Endothelial cell (in vitro differentiated cells): ENCODE data around the gene GDPGP1. TPM values are rescaled to one million over a fixed set of nuclear protein-coding genes. Genes with fewer than 3 reads are reported as not detected.
A peak's percentile ranks its signal among the peaks of the same experiment; 100 is the strongest.
"Not testable (repeated sequence)": the region's sequence is repeated elsewhere in the genome, so short reads cannot be mapped to it uniquely, and the experiment has no call there.

Experiments
- DNase-seq: peaks from one replicate; pipeline ENCODE4 v3.0.0; 2021; ENCODE audit warnings: low spot score
- H3K27ac Mint-ChIP-seq: one replicate; pipeline ENCODE4 v1.8.0; 2021; ENCODE audit warnings: mixed read lengths, inconsistent platforms; ENCODE audit not compliant: unreplicated experiment
- H3K27me3 Mint-ChIP-seq: one replicate; pipeline ENCODE4 v1.8.0; 2021; ENCODE audit warnings: mild to moderate bottlenecking, moderate library complexity, mixed read lengths, inconsistent platforms; ENCODE audit not compliant: unreplicated experiment
- H3K36me3 Mint-ChIP-seq: one replicate; pipeline ENCODE4 v1.8.0; 2021; ENCODE audit warnings: mild to moderate bottlenecking, low read depth, mixed read lengths, inconsistent platforms; ENCODE audit not compliant: unreplicated experiment
- H3K4me1 Mint-ChIP-seq: one replicate; pipeline ENCODE4 v1.8.0; 2021; ENCODE audit warnings: mild to moderate bottlenecking, mixed read lengths, inconsistent platforms; ENCODE audit not compliant: unreplicated experiment
- H3K4me3 Mint-ChIP-seq: one replicate; pipeline ENCODE4 v1.8.0; 2021; ENCODE audit warnings: mild to moderate bottlenecking, mixed read lengths, inconsistent platforms; ENCODE audit not compliant: unreplicated experiment
- H3K9me3 Mint-ChIP-seq: one replicate; pipeline ENCODE4 v1.8.0; 2021; ENCODE audit warnings: mixed read lengths, inconsistent platforms; ENCODE audit not compliant: unreplicated experiment
- long read RNA-seq: library from polyadenylated mRNA; unstranded; transcript quantifications from one replicate; pipeline ENCODE4 v2.0.0, GENCODE V29; 2020; ENCODE audit not compliant: unreplicated experiment
- total RNA-seq: library from RNA; stranded (reverse); fragmentation: NEBNext Ultra II Directional; extraction: Animal tissue kit (Norgen Biotek cat#: 25700); gene quantifications from one replicate; pipeline ENCODE4 v1.2.1, GENCODE V29; 2021; ENCODE audit not compliant: unreplicated experiment
- TF ChIP-seq, protein P1 (sequence below): fragments of 200-600 bp; sonication (generic); IDR thresholded peaks from one replicate; pipeline ENCODE4 v1.5.0; 2021; ENCODE audit warnings: antibody characterized with exemption; ENCODE audit not compliant: unreplicated experiment

GDPGP1 gene, protein sequence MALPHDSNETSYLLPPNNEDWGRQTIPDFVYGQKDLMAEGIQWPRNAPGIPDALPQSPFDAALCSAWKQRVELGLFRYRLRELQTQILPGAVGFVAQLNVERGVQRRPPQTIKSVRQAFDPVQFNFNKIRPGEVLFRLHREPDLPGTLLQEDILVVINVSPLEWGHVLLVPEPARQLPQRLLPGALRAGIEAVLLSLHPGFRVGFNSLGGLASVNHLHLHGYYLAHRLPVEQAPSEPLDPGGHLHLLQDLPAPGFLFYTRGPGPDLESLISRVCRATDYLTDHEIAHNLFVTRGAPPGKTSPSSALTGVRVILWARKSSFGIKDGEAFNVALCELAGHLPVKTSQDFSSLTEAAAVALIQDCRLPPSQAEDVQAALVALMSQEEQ
- total RNA-seq, result 7.7 TPM
- long read RNA-seq, partial matches to known transcripts, result 0 of 1 reads
- long read RNA-seq, other reads (novel, unspliced or antisense), result 0 of 1 reads

DNA sequence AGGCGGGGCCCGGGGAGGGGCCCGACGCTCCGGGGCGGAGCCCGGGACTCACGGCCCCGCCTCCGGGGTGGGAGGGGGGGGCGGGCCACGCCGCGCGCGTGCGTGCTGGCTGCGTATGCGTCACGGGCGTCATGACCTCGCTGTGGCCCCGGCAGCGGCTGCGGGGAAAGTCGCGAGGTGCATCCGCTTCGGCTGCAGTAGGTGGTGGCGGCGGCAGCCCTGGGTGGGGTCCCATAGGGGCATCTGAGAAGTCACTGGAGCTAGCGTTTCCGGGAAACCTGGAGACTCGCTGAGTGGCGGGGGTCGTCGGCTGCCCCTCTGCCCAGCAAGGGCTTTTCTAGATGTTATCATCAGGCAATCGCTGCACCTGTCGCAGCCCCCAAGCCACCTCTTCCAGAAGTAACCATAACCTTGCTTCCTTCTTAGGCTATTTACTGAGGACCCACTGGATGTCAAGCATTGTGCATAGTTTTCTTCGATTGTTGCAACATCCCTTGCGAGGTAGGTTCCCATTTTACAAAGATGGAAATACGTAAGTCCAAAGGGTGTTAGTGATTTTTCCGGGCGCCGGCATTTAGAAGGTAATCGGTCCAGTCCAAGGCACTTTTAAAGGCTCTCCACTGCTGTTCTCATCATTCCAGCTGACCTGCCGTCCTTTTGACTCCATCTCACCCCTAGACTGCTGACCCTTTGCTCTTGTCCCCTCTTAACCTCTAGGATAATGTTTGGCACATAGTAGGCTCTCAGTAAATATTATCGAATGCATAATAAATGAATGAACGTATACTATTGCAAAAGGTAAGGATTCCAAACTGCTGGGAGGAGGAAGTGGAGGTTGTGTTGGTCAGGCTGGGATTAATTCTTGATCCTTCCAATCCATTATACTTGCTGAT lies at the start of gene GDPGP1:
Gene GDPGP1, plus strand, starts transcription at position 114 of the 893 bp plus-strand sequence. CDS start 6,700 bp downstream, outside the sequence.
- Mint-ChIP-seq H3K27ac (peak within 1 kb of the TSS; percentile 48), H3K36me3 (peaks cover 7% of the 10 kb centered on the region), H3K9me3 (no peaks in the 10 kb centered on the region), H3K27me3 (peaks cover 1% of the 10 kb centered on the region), H3K4me1 (peaks cover 14% of the 10 kb centered on the region), H3K4me3 (peak within 1 kb of the TSS; percentile 89)
- DNase-seq, result no peak
- TF ChIP-seq, protein P1, sequence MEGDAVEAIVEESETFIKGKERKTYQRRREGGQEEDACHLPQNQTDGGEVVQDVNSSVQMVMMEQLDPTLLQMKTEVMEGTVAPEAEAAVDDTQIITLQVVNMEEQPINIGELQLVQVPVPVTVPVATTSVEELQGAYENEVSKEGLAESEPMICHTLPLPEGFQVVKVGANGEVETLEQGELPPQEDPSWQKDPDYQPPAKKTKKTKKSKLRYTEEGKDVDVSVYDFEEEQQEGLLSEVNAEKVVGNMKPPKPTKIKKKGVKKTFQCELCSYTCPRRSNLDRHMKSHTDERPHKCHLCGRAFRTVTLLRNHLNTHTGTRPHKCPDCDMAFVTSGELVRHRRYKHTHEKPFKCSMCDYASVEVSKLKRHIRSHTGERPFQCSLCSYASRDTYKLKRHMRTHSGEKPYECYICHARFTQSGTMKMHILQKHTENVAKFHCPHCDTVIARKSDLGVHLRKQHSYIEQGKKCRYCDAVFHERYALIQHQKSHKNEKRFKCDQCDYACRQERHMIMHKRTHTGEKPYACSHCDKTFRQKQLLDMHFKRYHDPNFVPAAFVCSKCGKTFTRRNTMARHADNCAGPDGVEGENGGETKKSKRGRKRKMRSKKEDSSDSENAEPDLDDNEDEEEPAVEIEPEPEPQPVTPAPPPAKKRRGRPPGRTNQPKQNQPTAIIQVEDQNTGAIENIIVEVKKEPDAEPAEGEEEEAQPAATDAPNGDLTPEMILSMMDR, result no peak

DNA sequence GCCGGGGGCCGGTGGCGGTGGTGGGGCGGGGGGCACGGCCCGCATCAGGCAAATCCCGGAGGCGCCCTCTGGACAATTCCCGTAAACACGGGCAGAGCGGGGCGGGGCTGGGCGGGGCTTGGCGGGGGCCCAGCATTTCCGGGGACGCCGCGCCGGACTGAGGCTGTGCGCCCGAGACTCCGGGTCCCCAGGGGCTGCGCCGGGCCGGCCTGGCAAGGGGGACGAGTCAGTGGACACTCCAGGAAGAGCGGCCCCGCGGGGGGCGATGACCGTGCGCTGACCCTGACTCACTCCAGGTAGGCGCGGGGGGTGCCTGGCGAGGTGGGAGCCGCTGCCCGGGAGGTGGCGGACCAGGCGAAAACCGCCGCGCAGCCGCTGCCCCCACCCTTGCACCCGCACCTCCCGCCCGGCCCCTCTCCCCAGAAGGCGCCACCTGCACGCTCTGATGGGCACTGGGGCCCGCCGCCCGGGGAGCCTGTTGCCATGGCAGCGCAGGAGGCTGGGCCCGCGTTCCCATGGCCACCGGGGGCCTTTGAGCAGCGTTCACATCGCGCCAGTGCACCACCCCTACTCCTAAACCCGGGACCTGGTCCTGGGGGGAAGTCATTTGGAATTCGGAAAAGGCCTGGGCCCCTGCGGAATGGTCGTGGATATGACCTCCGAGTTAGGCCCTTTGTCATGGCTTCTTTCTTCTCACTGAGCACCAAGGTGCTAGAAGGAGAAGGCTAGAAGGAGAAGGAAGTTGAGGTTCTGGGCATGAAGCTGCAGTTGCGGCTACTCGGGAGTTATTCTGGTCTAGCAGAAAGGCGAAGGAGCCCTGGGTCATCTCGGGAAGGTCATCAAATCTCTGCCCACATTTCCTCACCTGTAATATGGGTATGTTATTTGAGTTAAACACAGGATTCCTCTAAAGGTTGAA lies 49.0 kb upstream of the GDPGP1 start:
- peak; percentile 26 for DNase-seq
- no peaks in the 10 kb centered on the region for H3K36me3 Mint-ChIP-seq
- TF ChIP-seq, protein P1, result no peak

DNA sequence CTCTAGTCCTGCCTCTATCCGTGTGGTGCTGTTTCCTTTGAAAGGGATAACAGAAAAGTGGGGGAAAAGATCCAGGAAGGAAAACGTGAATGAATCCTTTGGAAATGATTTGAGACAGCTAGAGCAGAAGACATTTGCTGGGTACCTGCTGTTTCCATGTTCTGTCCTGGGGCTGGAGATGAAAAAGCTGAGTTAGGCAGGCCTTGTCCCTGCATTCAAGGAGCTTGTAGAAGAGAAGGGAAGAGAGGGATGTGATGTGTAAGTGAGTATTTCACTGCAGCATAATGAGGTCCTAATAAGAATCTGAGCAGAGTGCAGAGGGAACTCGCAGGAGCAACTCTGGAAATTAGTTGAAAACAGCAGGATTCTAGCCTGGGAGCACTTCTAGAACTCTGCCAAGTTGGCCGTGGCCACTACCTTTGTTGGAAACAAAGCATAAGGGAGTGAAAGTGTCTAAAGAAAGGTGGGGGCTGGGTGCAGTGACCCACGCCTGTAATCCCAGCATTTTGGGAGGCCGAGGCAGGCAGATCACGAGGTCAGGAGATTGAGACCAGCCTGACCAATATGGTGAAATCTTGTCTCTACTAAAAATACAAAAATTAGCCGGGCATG lies 46.6 kb upstream of the GDPGP1 start:
- H3K27ac Mint-ChIP-seq, result no peak overlapping the region
- no peaks in the 10 kb centered on the region for H3K9me3 Mint-ChIP-seq
- TF ChIP-seq, protein P1, result no peak
- H3K4me3 Mint-ChIP-seq, result no peak overlapping the region
- H3K36me3 Mint-ChIP-seq, result no peaks in the 10 kb centered on the region
- DNase-seq, result no peak
- peaks cover 17% of the 10 kb centered on the region for H3K4me1 Mint-ChIP-seq
- H3K27me3 Mint-ChIP-seq, result peaks cover 4% of the 10 kb centered on the region

More for the DNA sequence above, 49.0 kb upstream of the GDPGP1 start:
- peaks cover 11% of the 10 kb centered on the region for H3K4me1 Mint-ChIP-seq
- H3K27ac Mint-ChIP-seq, result no peak overlapping the region
- no peak overlapping the region for H3K4me3 Mint-ChIP-seq
- no peaks in the 10 kb centered on the region for H3K9me3 Mint-ChIP-seq
- H3K27me3 Mint-ChIP-seq, result peaks cover 4% of the 10 kb centered on the region

DNA sequence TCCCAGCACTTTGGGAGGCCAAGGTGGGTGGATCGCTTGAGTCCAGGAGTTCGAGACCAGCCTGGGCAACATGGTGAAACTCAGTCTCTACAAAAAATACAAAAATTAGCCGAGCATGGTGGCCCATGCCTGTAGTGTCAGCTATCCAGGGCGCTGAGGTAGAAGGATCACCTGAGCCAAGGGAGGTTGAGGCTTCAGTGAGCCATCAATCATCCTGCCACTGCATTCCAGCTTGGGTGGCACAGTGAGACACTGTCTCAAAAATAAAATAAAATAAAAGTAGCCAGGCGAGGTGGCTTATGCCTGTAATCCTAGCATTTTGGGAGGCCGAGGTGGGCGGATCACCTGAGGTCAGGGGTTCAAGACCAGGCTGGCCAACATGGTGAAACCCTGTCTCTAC lies 45.9 kb upstream of the GDPGP1 start:
- H3K27me3 Mint-ChIP-seq, DNase-seq, H3K27ac Mint-ChIP-seq, H3K36me3 Mint-ChIP-seq, H3K9me3 Mint-ChIP-seq, H3K4me3 Mint-ChIP-seq: not testable (repeated sequence)
- peaks cover 17% of the 10 kb centered on the region for H3K4me1 Mint-ChIP-seq
